Mucosa of rectum (tissue), 2 donors: ENCODE data around the gene C2orf80.

Experiments used
- H3K27ac ChIP-seq, 2 donors: one replicate each; pipeline ENCODE4 v1.7.0; 2013; ENCODE audit warnings: inconsistent platforms in 2 of 2, low read depth in 2 of 2, low read length in 2 of 2
- H3K27me3 ChIP-seq, 2 donors: one replicate each; pipeline ENCODE4 v1.7.0; 2013; ENCODE audit warnings: low read length in 2 of 2; ENCODE audit not compliant: control insufficient read depth in 2 of 2, insufficient read depth in 2 of 2
- H3K36me3 ChIP-seq, 2 donors: one replicate each; pipeline ENCODE4 v1.7.0; 2013; ENCODE audit warnings: low read length in 2 of 2; ENCODE audit not compliant: control insufficient read depth in 2 of 2, insufficient read depth in 2 of 2
- H3K4me1 ChIP-seq, 2 donors: one replicate each; pipeline ENCODE4 v1.7.0; 2013; ENCODE audit warnings: low read length in 2 of 2, mild to moderate bottlenecking in 1 of 2; ENCODE audit not compliant: control insufficient read depth in 2 of 2, insufficient read depth in 2 of 2
- H3K4me3 ChIP-seq, 2 donors: one replicate each; pipeline ENCODE4 v1.7.0; 2013; ENCODE audit warnings: low read length in 2 of 2
- H3K9ac ChIP-seq, 2 donors: one replicate each; pipeline ENCODE4 v1.7.0; 2013; ENCODE audit warnings: low read length in 2 of 2, low read depth in 1 of 2, mild to moderate bottlenecking in 1 of 2
- H3K9me3 ChIP-seq, 2 donors: one replicate each; pipeline ENCODE4 v1.7.0; 2013; ENCODE audit warnings: low read length in 2 of 2; ENCODE audit not compliant: control insufficient read depth in 2 of 2
- donor health status: healthy.
- donor health status: Normal muscosa, but diverticular disease.

Gene C2orf80

DNA sequence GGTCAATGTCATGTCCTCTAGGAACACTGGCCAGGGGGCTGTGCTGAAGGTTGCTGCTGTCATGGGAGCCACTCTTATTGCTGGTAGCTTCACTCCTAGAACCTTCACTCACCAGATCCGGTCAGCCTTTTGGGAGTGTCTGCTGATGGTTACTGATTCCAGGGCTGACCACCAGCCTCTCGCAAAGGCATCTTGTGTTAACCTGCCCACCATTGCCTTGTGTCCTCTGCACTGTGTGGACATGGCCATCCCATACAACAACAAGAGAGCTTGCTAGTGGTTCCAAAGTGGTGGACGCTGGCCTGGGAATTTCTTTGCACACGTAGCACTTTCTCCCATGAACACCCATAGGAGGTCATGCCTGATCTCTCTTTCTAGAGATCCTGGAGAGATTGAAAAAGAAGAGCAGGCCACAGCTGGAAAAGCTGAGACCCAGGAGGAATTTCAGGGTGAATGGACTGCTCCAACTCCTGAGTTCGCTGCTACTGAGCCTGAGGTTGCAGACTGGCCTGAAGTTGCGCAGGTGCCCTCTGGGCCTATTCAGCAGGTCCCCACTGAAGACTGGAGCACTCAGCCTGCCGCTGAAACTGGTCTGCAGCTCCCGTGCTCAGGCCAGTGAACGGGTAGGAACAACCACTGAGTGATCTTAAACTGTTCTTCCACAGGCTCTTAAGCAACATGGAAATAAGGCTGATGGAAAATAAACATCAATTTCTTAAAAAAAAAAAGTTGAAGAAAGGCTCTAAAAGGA, 18.7 kb upstream of the C2orf80 start:
- Histone ChIP-seq H3K4me1 (no peaks in the 10 kb centered on the region), H3K9ac (no peak overlapping the region), H3K4me3 (no peak overlapping the region), H3K9me3 (no peaks in the 10 kb centered on the region), H3K27ac (no peak overlapping the region), H3K27me3 (no peaks in the 10 kb centered on the region), H3K36me3 (no peaks in the 10 kb centered on the region)

DNA sequence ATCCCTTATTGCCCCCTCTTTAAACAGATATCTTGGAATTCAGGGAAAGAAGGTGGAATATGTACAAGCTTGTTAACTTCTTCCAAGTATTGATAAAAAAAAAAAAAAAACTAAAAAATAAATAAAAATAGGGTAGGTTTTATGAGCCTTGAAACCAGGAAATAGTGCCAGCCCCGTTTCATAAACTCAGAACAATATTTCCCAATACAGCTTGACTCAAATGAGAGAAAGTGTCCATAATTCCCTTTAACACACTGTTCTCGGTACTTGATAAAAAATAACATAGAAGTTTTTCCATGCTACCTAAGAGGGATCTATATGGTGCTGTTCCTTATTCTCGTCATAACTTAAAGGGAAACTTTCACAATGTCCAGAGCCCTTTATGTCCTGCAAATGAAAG, 17.9 kb upstream of the C2orf80 start:
- Histone ChIP-seq H3K9me3 (no peaks in the 10 kb centered on the region), H3K9ac (no peak overlapping the region), H3K27ac (no peak overlapping the region), H3K27me3 (no peaks in the 10 kb centered on the region), H3K36me3 (no peaks in the 10 kb centered on the region), H3K4me3 (no peak overlapping the region), H3K4me1 (no peaks in the 10 kb centered on the region)

DNA sequence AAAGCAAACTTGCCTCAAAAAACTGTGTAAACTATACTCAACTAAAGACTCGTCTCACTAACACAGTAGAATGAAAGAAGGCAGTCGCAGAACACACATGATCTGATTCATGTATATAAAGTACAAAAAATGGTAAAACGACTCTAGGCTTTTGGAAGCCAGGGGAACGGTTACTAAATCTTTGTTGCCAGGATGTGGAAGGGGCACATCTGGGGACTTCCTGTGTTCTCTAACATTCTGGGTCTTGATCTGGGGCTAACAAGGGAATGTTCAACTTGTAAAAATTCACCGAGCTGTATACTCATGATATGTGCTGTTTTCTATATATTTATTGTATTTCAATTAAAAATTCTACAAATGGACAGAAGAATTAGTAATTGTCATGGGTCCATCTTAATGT, 14.3 kb upstream of the C2orf80 start:
- Histone ChIP-seq H3K27ac (no peak overlapping the region), H3K4me3 (no peak overlapping the region), H3K9ac (no peak overlapping the region), H3K27me3 (no peaks in the 10 kb centered on the region), H3K9me3 (no peaks in the 10 kb centered on the region), H3K4me1 (no peaks in the 10 kb centered on the region), H3K36me3 (no peaks in the 10 kb centered on the region)

DNA sequence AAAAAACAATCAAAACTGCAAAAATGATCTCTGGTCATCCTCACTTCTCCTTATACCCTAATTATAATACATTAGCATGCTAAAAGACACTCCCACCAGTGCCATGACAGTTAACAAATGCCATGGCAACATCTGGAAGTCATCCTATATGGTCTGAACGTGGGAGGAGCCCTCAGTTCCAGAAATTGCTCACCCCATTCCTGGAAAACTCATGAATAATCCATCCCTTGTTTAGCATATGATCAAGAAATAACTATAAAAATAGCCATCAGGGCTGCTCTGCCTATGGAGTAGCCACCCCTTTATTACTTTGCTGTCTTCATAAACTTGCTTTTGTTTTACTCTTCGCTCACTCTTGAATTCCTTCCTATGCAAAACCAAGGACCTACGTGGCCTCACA, 5.7 kb upstream of the C2orf80 start:
- Histone ChIP-seq H3K4me1 (no peaks in the 10 kb centered on the region), H3K9ac (no peak overlapping the region), H3K27ac (no peak overlapping the region), H3K36me3 (no peaks in the 10 kb centered on the region), H3K4me3 (no peak overlapping the region), H3K27me3 (no peaks in the 10 kb centered on the region), H3K9me3 (no peaks in the 10 kb centered on the region)

DNA sequence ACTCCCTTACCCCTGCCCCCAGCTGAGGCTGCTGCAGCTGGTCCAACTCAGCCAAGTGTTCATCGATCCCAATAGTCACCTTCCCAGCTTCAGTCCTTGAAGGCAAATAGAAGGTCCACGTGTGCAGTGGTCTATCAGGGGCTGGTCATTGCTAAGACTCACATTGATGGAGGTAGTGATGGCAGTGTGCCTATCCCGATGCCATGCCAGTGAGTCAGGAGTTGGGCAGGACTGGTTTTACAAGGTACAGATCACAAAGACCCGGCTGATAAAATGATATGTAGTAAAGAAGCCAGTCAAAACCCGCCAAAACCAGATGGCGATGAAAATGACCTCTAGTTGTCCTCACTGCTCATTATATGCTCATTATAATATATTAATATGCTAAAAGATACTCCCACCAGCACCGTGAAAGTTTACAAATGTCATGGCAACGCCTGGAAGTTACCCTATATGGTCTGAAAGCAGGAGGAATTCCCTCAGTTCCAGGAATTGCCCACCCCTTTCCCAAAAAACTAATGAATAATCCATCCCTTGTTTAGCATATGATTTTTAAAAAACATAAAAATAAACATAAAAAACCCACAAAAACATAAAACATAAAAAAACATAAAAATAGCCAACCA, 2.9 kb upstream of the C2orf80 start:
- Histone ChIP-seq H3K9me3 (no peaks in the 10 kb centered on the region), H3K27me3 (no peaks in the 10 kb centered on the region), H3K9ac (no peak overlapping the region), H3K27ac (no peak overlapping the region), H3K4me3 (no peak overlapping the region), H3K4me1 (no peaks in the 10 kb centered on the region), H3K36me3 (no peaks in the 10 kb centered on the region)

DNA sequence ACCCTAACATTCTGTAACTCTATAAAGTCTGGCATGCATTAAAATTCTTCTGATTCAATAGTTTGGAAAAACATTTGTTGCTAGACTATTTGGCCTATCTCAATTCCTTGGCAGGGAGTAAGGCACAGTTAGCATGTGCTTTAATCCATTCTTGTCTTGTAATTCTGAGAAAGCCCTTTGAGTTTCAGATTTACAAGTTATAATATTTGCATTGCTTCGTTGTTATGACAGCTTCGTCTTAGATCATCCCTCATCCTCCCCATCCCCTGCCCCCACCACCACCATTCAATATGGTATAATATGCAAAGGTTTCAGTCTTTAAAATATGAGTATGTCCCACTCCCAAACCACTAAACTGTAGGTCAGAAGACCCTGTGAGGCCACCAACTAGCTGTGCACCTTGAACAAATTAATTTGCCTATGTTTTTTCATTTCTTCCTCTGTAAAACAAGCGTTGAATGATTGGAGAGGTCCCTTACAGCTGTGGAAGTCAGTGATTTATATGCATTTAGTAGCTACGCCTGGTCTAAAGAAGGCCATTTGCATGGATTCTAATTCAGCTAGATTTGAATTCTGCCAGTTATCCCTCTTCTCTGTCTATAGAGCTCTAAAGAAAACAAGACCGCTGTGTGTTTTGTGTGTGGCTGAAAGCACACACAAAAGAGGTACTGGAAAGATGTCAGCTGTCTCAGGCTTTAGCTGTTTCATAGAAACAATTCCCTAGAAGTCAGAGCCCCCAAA, 591 bp downstream of the C2orf80 start:
- Histone ChIP-seq H3K36me3 (no peaks in the 10 kb centered on the region), H3K4me3 (no peak overlapping the region), H3K9me3 (no peaks in the 10 kb centered on the region), H3K27me3 (no peaks in the 10 kb centered on the region), H3K27ac (no peak overlapping the region), H3K4me1 (no peaks in the 10 kb centered on the region), H3K9ac (no peak overlapping the region)

DNA sequence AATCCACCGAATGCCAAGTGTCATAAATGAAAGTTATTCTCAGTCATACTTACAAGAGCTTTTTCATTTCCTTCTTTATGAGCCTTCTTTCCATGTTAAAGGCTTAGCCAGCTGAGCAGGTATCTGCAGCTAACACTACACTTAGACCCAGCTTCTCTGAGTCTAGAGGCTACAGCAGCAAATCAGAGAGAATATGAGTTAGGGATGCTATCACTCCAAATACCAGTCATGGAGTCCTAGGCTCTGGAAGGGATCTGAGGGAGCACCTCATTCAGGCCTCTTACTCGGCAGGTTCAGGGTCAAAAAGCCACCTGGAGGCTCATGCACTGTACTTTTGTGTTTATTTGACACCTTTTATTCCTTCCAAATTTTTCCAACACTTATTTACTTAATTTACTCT, 2.9 kb downstream of the C2orf80 start:
- Histone ChIP-seq H3K9me3 (no peaks in the 10 kb centered on the region), H3K4me1 (no peaks in the 10 kb centered on the region), H3K9ac (no peak overlapping the region), H3K4me3 (no peak overlapping the region), H3K27me3 (no peaks in the 10 kb centered on the region), H3K27ac (no peak overlapping the region), H3K36me3 (no peaks in the 10 kb centered on the region)

DNA sequence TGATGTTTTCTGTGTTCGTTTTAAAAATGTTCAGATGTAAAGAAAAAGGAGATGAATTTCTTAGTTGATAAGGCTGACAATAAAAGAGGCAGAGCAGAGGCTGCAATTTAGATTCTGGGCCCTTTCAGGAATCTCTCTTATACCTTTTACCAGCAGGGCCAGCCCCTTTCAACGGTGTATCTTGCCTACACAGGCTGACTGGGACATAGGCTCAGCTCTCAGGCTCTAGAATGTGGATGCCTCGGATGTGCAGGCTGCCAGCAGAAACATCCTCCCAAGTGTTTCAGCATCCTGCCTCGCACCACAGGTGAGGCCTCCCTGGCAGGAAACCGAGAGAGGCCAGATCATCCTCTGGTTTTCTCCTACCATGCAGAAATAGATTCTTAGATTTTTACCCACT, 3.4 kb downstream of the C2orf80 start:
- no peaks in the 10 kb centered on the region for H3K36me3 ChIP-seq
- H3K4me3 ChIP-seq, result no peak overlapping the region
- H3K9ac ChIP-seq, result no peak overlapping the region
- no peaks in the 10 kb centered on the region for H3K9me3 ChIP-seq
- H3K27me3 ChIP-seq, result no peaks in the 10 kb centered on the region
- no peak overlapping the region for H3K27ac ChIP-seq
- H3K4me1 ChIP-seq, result no peaks in the 10 kb centered on the region

DNA sequence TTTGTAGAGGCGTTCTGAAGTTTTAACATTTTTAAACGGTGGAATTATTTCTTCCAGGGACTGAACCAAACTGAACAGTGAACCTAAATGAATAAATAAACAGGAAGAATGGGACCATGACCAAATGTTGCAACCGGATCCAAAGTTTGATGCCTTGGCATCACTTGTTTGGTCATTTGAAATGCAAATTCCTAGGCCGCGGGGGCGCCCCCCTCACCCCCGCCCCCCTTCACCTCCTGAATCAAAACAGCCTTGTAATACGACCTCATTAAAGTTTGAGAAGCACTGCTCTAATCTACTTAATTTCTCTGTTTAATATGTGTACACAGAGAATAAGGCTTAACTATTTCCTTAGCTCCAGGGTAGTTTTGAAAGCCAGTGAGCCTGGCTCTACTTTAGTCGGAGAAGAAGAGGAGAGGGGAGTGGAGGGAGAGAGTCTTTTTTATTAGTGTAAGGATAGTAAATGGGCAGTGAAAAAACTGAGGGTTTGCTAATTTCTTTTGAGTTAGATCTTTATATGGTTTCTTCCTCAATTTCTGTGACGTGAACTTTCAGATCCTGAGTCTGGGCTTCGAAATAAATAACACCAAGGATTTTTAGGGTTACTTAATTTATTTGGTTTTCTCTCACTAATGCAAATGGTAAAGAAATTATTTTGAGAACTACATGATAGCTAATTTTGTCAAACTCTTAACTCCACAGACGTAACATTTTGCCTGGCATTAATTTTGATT, 5.7 kb downstream of the C2orf80 start:
- H3K9me3 ChIP-seq, result no peaks in the 10 kb centered on the region
- H3K4me3 ChIP-seq, result no peak overlapping the region
- no peak overlapping the region for H3K27ac ChIP-seq
- H3K27me3 ChIP-seq, result no peaks in the 10 kb centered on the region
- no peaks in the 10 kb centered on the region for H3K36me3 ChIP-seq
- H3K4me1 ChIP-seq, result no peaks in the 10 kb centered on the region
- H3K9ac ChIP-seq, result no peak overlapping the region

DNA sequence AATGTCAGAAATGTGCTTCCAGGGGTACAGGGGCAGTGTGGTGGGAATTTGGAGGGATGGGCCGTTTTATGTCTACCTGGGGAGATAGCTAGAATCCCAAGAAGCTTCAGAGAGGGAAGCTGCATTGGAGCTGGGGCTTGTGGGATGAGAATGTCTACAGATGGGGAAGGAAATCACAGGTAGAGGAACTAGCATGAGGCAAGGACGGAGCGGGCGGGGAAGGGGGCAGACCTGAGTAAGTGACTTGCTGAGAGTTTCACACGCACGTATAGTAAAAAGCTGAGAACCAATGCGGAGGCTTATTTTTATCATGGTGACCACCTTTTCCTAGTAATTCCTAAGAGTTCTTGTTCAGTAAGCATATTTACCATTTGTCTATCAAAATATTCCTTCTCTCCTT, 6.3 kb downstream of the C2orf80 start:
- Histone ChIP-seq H3K4me3 (no peak overlapping the region), H3K36me3 (no peaks in the 10 kb centered on the region), H3K27me3 (no peaks in the 10 kb centered on the region), H3K27ac (no peak overlapping the region), H3K9me3 (no peaks in the 10 kb centered on the region), H3K9ac (no peak overlapping the region), H3K4me1 (no peaks in the 10 kb centered on the region)
